HUES48 (cell line): Measurements from ENCODE around the gene GOT2.
A peak's percentile ranks its signal among the peaks of the same experiment; 100 is the strongest.
"Not testable (repeated sequence)": the region's sequence is repeated elsewhere in the genome, so short reads cannot be mapped to it uniquely, and the experiment has no call there.

Source experiments
- H3K27ac ChIP-seq: one replicate; pipeline ENCODE4 v1.7.0; 2013; ENCODE audit warnings: low read depth, low read length, inconsistent platforms
- H3K27me3 ChIP-seq: 2 replicates; pipeline ENCODE4 v1.6.1; 2013; ENCODE audit warnings: mild to moderate bottlenecking, low read length; ENCODE audit not compliant: control insufficient read depth, insufficient read depth
- H3K36me3 ChIP-seq: 2 replicates; pipeline ENCODE4 v1.6.1; 2013; ENCODE audit warnings: low read length; ENCODE audit not compliant: control insufficient read depth, insufficient read depth
- H3K4me1 ChIP-seq: 2 replicates; pipeline ENCODE4 v1.6.1; 2013; ENCODE audit warnings: mild to moderate bottlenecking, low read length; ENCODE audit not compliant: control insufficient read depth, insufficient read depth
- H3K4me3 ChIP-seq: 2 replicates; pipeline ENCODE4 v1.5.1; 2013; ENCODE audit warnings: mild to moderate bottlenecking, low read depth, low read length
- H3K9ac ChIP-seq: 2 replicates; pipeline ENCODE4 v1.6.1; 2013; ENCODE audit warnings: mild to moderate bottlenecking, low read depth, low read length, moderate library complexity
- H3K9me3 ChIP-seq: 2 replicates; pipeline ENCODE4 v1.6.1; 2013; ENCODE audit warnings: low read length; ENCODE audit not compliant: control insufficient read depth, insufficient read depth

Gene GOT2

GRCh38 chr16:58733671-58734458 is at the start of gene GOT2:
GOT2 (minus strand) TSS chr16:58734316; CDS start chr16:58734228, 88 bp downstream.
- peaks cover 14% of the 10 kb centered on the region; the same call in 1 of the 2 replicates for H3K36me3 ChIP-seq
- peak within 1 kb of the TSS; percentile 95 for H3K4me3 ChIP-seq
- no peaks in the 10 kb centered on the region for H3K9me3 ChIP-seq
- no peaks in the 10 kb centered on the region for H3K27me3 ChIP-seq
- peaks cover 8% of the 10 kb centered on the region; the same call in 1 of the 2 replicates for H3K4me1 ChIP-seq
- peak within 1 kb of the TSS; percentile 76 for H3K27ac ChIP-seq
- H3K9ac ChIP-seq, result peak within 1 kb of the TSS; percentile 95

GRCh38 chr16:58779291-58779690 is 45.2 kb upstream of the GOT2 start:
- not testable (repeated sequence) for H3K36me3 ChIP-seq, H3K9me3 ChIP-seq, H3K4me3 ChIP-seq, H3K4me1 ChIP-seq, H3K27ac ChIP-seq, H3K9ac ChIP-seq, H3K27me3 ChIP-seq

- Histone ChIP-seq H3K27ac (no peak overlapping the region), H3K9me3 (no peaks in the 10 kb centered on the region), H3K36me3 (no peaks in the 10 kb centered on the region), H3K27me3 (no peaks in the 10 kb centered on the region), H3K4me1 (no peaks in the 10 kb centered on the region), H3K4me3 (no peak overlapping the region), H3K9ac (no peak overlapping the region)
These were observed 39.8 kb upstream of the GOT2 start for GRCh38 chr16:58773870-58774269.

GRCh38 chr16:58768145-58768544 is 34.0 kb upstream of the GOT2 start:
- no peaks in the 10 kb centered on the region for H3K9me3 ChIP-seq
- H3K27ac ChIP-seq, result no peak overlapping the region
- no peaks in the 10 kb centered on the region for H3K4me1 ChIP-seq
- H3K36me3 ChIP-seq, result no peaks in the 10 kb centered on the region
- no peaks in the 10 kb centered on the region for H3K27me3 ChIP-seq
- H3K4me3 ChIP-seq, result no peak overlapping the region
- no peak overlapping the region for H3K9ac ChIP-seq

- Histone ChIP-seq H3K36me3 (no peaks in the 10 kb centered on the region), H3K4me3 (no peak overlapping the region), H3K9ac (no peak overlapping the region), H3K27ac (no peak overlapping the region), H3K9me3 (no peaks in the 10 kb centered on the region), H3K27me3 (no peaks in the 10 kb centered on the region), H3K4me1 (no peaks in the 10 kb centered on the region)
These were observed 33.5 kb upstream of the GOT2 start for GRCh38 chr16:58767581-58767980.

- Histone ChIP-seq H3K9ac (no peak overlapping the region), H3K36me3 (no peaks in the 10 kb centered on the region), H3K4me3 (no peak overlapping the region), H3K27me3 (no peaks in the 10 kb centered on the region), H3K9me3 (no peaks in the 10 kb centered on the region), H3K27ac (no peak overlapping the region), H3K4me1 (peaks cover 9% of the 10 kb centered on the region)
These were observed 22.7 kb upstream of the GOT2 start for GRCh38 chr16:58756650-58757332.

GRCh38 chr16:58755989-58756649 is 22.0 kb upstream of the GOT2 start:
- no peak overlapping the region for H3K27ac ChIP-seq
- peak overlapping the region; percentile 4; the same call in 1 of the 2 replicates for H3K4me3 ChIP-seq
- no peaks in the 10 kb centered on the region for H3K27me3 ChIP-seq
- H3K9ac ChIP-seq, result no peak overlapping the region
- peaks cover 9% of the 10 kb centered on the region for H3K4me1 ChIP-seq
- no peaks in the 10 kb centered on the region for H3K36me3 ChIP-seq
- no peaks in the 10 kb centered on the region for H3K9me3 ChIP-seq

GRCh38 chr16:58753711-58754134 is 19.6 kb upstream of the GOT2 start:
- Histone ChIP-seq H3K9ac (no peak overlapping the region), H3K4me1 (peaks cover 9% of the 10 kb centered on the region)

GRCh38 chr16:58744497-58744896 is 10.4 kb upstream of the GOT2 start:
- Histone ChIP-seq H3K36me3 (no peaks in the 10 kb centered on the region), H3K9me3 (no peaks in the 10 kb centered on the region), H3K27me3 (no peaks in the 10 kb centered on the region), H3K4me3 (no peak overlapping the region), H3K27ac (no peak overlapping the region), H3K9ac (no peak overlapping the region), H3K4me1 (no peaks in the 10 kb centered on the region)

More at GRCh38 chr16:58753711-58754134, 19.6 kb upstream of the GOT2 start:
- Histone ChIP-seq H3K9me3 (no peaks in the 10 kb centered on the region), H3K27ac (no peak overlapping the region), H3K36me3 (no peaks in the 10 kb centered on the region), H3K27me3 (no peaks in the 10 kb centered on the region), H3K4me3 (no peak overlapping the region)

- no peaks in the 10 kb centered on the region for H3K9me3 ChIP-seq
- no peak overlapping the region for H3K9ac ChIP-seq
- H3K4me1 ChIP-seq, result no peaks in the 10 kb centered on the region
- no peak overlapping the region for H3K4me3 ChIP-seq
- no peak overlapping the region for H3K27ac ChIP-seq
- H3K27me3 ChIP-seq, result no peaks in the 10 kb centered on the region
- H3K36me3 ChIP-seq, result no peaks in the 10 kb centered on the region
These were observed 7.9 kb upstream of the GOT2 start for GRCh38 chr16:58741976-58742375.

GRCh38 chr16:58741166-58741565 is 7.0 kb upstream of the GOT2 start:
- Histone ChIP-seq H3K36me3 (no peaks in the 10 kb centered on the region), H3K4me3 (no peak overlapping the region), H3K27ac (no peak overlapping the region), H3K9me3 (no peaks in the 10 kb centered on the region), H3K27me3 (no peaks in the 10 kb centered on the region), H3K4me1 (no peaks in the 10 kb centered on the region), H3K9ac (no peak overlapping the region)
